HG03575 (cell line): ENCODE data around the gene ZNF23.
A peak's percentile ranks its signal among the peaks of the same experiment; 100 is the strongest.
"Not testable (repeated sequence)": the region's sequence is repeated elsewhere in the genome, so short reads cannot be mapped to it uniquely, and the experiment has no call there.

Experiments used
- ATAC-seq: cut with Tn5 transposase; IDR thresholded peaks from one replicate; pipeline ENCODE4 v1.9.1; 2021; ENCODE audit not compliant: unreplicated experiment, insufficient number of reproducible peaks, low FRiP score; ENCODE audit errors: extremely low read depth

The ZNF23 gene

DNA sequence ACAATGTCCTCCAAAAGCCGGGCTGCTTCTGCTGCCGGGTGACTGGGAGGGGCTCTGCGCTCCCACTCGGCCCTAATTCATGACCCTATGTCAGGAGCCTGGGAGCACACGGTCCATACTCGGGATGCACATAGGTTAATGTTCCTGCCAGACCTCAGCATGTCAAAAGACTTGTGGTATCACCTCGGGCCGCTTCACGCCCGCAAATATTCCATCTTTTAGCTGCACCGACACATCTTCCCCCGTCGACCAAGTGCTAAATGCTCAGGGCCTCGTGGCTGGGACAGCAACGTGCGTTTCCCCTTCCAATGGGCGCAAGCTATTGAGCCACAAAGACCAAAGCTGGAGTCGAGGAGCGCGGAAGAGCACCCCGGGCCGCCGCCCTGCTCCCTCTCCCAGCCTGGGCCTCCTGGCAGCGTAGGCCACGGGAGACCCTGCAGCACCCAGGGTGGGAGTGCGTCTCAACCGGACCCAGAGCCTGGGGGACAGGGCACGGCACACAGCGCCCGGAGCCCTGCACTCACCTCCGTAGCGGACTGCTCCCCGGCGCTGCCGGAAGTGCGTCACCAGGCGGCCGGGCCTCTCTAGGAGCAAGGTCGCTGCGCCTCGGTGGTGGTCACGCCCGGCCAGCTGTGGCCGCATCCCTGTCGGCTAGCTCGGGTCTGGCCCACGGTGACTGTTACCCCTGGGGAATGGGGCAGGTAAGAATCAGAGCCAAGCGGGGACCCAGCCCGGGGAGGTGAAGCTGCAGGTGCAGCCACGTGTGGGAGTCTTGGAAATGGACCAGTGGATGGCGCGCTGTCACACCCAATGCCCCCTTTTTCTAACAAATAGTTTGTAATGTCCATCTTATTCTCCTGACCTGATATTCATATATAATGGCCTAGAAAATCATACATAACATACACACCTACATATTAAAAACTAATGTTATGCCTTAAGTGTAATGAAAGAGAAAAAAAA is at the start of gene ZNF23:
Gene ZNF23, minus strand, starts transcription at position 562 of the 963 bp plus-strand sequence. CDS start 5,451 bp downstream, outside the sequence.
- ATAC-seq = peak; percentile 58

- no peak for ATAC-seq
These were observed 45.0 kb upstream of the ZNF23 start for GRCh38 chr16:71507061-71507460.

GRCh38 chr16:71504901-71505300 is 42.9 kb upstream of the ZNF23 start:
- no peak for ATAC-seq

DNA sequence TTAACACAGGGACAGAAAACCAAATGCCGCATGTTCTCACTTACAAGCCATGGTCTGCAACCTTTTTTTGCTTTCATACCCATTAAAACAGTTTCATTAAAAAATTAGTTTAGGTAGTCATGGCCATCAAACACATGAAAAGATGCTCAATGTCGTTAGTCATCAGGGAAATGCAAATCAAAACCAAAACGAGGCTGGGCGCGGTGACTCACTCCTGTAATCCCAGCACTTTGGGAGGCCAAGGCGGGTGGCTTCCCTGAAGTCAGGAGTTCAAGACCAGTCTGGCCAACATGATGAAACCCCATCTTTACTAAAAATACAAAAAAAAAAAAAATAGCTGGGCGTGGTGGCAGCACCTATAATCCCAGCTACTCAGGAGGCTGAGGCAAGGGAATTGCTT is 42.0 kb upstream of the ZNF23 start:
- not testable (repeated sequence) for ATAC-seq

DNA sequence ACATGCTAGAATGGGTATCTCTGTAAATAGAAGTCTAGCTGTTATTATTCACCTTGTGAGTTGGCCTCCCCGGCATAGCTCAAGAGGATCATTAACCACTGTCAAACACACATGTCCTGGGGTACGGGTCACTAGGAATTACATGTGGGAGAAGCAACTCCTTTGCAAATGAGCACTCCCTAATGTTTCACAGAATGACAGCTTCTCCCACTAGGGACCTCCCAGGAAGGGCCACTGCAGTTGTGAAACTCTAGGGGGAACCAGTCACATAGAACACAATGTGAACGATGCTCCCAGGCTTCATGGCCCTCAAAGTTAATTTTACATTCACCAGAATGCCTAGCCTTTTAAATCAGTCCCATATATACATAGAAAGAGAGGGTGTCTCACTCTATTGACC is 39.5 kb upstream of the ZNF23 start:
- no peak for ATAC-seq

DNA sequence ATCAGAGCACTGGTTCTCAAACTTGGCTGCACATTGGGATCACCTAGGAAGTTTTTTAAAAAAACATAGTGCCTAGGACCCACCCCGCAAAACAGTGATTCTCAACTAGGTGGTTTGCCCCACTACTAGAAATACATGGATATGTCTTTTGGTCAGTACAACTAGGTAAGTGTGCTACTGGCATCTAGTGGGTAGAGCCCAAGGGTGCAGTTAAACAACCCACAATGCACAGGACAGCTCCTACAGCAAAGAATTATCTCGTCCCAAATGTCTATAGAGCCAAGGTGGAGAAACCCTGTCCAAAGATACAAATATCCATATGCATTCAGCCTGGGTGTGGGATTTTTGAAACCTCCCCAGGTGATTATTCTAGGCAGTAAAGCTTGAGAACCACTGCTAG is 38.9 kb upstream of the ZNF23 start:
- ATAC-seq = no peak

DNA sequence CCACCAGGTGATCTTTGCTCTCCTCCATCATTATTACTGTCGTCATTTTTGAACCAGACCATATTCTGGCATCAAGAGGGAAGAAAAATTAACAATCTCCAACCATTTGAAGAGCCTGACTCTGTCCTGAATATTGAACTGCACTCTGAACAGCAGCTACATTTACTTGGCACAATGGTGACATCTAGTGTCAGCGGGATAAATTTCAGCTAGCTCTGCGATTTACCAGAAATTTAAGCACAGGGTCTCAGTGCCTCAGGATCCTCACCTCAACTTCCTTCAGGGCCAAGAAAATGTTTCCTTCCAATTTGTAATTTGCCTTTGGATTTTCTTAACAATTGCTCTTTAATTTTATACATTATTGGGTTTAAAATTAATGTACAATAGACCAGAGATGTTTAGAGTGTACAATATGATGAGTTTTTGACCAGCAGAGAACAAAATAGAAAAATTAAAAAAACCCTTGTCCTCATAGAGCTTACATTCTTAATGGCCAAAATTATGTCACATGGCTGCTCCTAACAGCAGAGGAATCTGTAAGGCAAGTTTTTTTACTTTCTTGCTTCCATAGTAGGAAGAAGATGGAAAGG is 37.8 kb upstream of the ZNF23 start:
- no peak for ATAC-seq

GRCh38 chr16:71498031-71498430 is 36.0 kb upstream of the ZNF23 start:
- no peak for ATAC-seq

DNA sequence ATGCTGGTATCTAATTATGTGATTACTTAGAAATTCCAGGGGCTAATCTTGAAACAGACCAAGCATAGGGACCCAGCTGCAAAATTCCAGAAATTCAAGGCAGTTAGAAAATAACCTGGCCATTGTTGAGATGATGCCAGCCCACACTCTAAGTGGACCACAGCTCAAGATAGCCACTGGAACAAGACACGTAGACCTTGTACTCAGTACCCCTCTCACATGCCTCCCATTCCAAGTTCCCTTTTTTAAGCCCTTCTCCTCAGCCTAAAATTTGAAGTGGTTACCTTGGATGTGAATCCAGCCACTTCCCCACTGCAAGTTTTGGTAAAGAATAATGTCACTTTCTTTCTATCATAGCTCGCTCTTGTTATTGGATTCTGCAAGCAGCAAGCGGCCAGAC is 31.2 kb upstream of the ZNF23 start:
- ATAC-seq = no peak

GRCh38 chr16:71492786-71493185 is 30.7 kb upstream of the ZNF23 start:
- no peak for ATAC-seq

GRCh38 chr16:71491054-71491453 is 29.0 kb upstream of the ZNF23 start:
- no peak for ATAC-seq

- no peak for ATAC-seq
These were observed 28.3 kb upstream of the ZNF23 start for GRCh38 chr16:71490361-71490760.

DNA sequence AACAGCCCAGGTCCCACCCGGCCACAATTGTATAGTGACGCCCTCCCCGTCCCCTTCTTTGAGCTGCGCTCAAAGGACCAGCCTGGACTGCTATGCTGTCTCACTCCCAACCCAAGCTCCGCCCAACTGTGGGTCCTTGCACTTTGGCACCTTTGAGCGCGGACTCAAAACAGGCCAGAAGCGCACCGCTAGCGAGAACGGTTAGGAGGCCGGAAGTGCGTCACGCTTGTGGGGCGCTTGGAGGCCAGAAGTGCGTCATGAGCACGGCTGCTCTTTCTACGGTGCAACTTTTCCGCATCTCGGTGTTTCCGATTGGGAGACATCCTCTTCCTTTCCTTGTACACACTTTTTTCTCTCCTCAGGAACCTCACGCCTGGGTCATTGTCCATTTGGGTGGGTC is 27.1 kb upstream of the ZNF23 start, which contains the start of gene ZNF19:
Gene ZNF19, minus strand, starts transcription at position 203 of the 400 bp plus-strand sequence. CDS start 7,210 bp downstream, outside the sequence.
- ATAC-seq = no peak

GRCh38 chr16:71484006-71484893 is 22.2 kb upstream of the ZNF23 start:
- peak; percentile 65 for ATAC-seq

DNA sequence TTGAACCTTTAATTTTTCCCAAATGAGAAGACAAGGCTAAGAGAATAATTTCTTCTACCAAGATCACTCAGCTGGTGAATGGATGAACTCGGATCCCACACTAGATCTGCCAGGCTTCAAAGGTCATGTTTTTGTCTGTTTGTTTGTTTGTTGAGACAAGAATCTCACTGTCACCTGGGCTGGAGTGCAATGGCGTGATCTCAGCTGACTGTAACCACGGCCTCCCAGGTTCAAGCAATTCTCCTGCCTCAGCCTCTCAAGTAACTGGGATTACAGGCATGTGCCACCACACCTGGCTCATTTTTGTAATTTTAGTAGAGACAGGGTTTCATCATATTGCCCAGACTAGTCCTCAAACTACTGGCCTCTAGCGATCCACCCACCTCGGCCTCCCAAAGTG is 20.5 kb upstream of the ZNF23 start:
- ATAC-seq = no peak

GRCh38 chr16:71480956-71481355 is 18.9 kb upstream of the ZNF23 start:
- ATAC-seq = no peak

GRCh38 chr16:71479420-71479819 is 17.4 kb upstream of the ZNF23 start:
- no peak for ATAC-seq

- no peak for ATAC-seq
These were observed 14.5 kb upstream of the ZNF23 start for GRCh38 chr16:71476457-71477124.

GRCh38 chr16:71474864-71475263 is 12.8 kb upstream of the ZNF23 start:
- ATAC-seq = no peak
